Activated CD4-positive, alpha-beta T cell treated with anti-CD3 and anti-CD28 coated beads, Interleukin-2, amount 50 U/mL, for 1 hour (primary cell): ENCODE measurements around the gene PINLYP.
"Not testable (repeated sequence)": the region's sequence is repeated elsewhere in the genome, so short reads cannot be mapped to it uniquely, and the experiment has no call there.

Experiments
- DNase-seq: peaks from one replicate; pipeline ENCODE4 v3.0.0-alpha.2; 2020

PINLYP gene

GRCh38 chr19:43586346-43586745, 10.7 kb downstream of the PINLYP start:
- no peak for DNase-seq

- DNase-seq: not testable (repeated sequence)
These were observed 11.4 kb downstream of the PINLYP start for GRCh38 chr19:43587029-43587428.

- no peak for DNase-seq
These were observed 13.7 kb downstream of the PINLYP start for GRCh38 chr19:43589277-43589676.

GRCh38 chr19:43589678-43590077, 14.1 kb downstream of the PINLYP start:
- no peak for DNase-seq

GRCh38 chr19:43591904-43592772, 16.5 kb downstream of the PINLYP start:
- DNase-seq: no peak

GRCh38 chr19:43592800-43593350, 17.3 kb downstream of the PINLYP start:
- DNase-seq: no peak

GRCh38 chr19:43594081-43594697, 18.6 kb downstream of the PINLYP start:
- no peak for DNase-seq

GRCh38 chr19:43594710-43595604, 19.4 kb downstream of the PINLYP start:
- DNase-seq: peak; percentile 69

- peak; percentile 18 for DNase-seq
These were observed 20.0 kb downstream of the PINLYP start for GRCh38 chr19:43595605-43595998.

GRCh38 chr19:43595999-43596841, 20.6 kb downstream of the PINLYP start, which contains the start of the genes IRGQ and ZNF576:
TSS of gene IRGQ (minus strand) at chr19:43596134. CDS start at chr19:43595338, 796 bp downstream.
TSS of gene ZNF576 (plus strand) at chr19:43596595. CDS start at chr19:43597109, 514 bp downstream.
- peak; percentile 100 for DNase-seq

GRCh38 chr19:43596842-43597461, 21.4 kb downstream of the PINLYP start:
- DNase-seq: no peak

GRCh38 chr19:43597876-43598275, 22.3 kb downstream of the PINLYP start:
- no peak for DNase-seq

- no peak for DNase-seq
These were observed 23.0 kb downstream of the PINLYP start for GRCh38 chr19:43598445-43599240.

- no peak for DNase-seq
These were observed 24.2 kb downstream of the PINLYP start for GRCh38 chr19:43599635-43600295.

- DNase-seq: not testable (repeated sequence)
These were observed 24.7 kb downstream of the PINLYP start for GRCh38 chr19:43600326-43600725.

GRCh38 chr19:43605875-43606568, 30.4 kb downstream of the PINLYP start:
- no peak for DNase-seq

- DNase-seq: no peak
These were observed 31.1 kb downstream of the PINLYP start for GRCh38 chr19:43606569-43607229.
